CD4-positive, alpha-beta memory T cell (primary cell): ENCODE results near the gene SULT1C4. TPM values are rescaled to one million over a fixed set of nuclear protein-coding genes. Genes with fewer than 3 reads are reported as not detected.

ENCODE experiments used
- CTCF ChIA-PET: fragments of 350-600 bp; sonication (Branson Sonifier 250); formaldehyde crosslinking; loops from one replicate; lab custom pipeline; 2021; ENCODE audit warnings: inconsistent platforms; ENCODE audit not compliant: partially characterized antibody; lab: Charles Lee
- POLR2A ChIA-PET: fragments of 350-600 bp; sonication (Branson Sonifier 250); formaldehyde crosslinking; loops from one replicate; lab custom pipeline; 2021; ENCODE audit not compliant: partially characterized antibody; lab: Charles Lee
- DNase-seq, 5 donors: peaks; one replicate each; pipeline versions ENCODE4 v3.0.0 to v3.0.0-alpha.2; 2020 to 2022; ENCODE audit warnings: mixed read lengths in 1 of 5
- H3K27ac ChIP-seq: one replicate; pipeline ENCODE4 v1.7.0; 2013; ENCODE audit warnings: low read depth, low read length
- H3K27me3 ChIP-seq: 2 replicates; pipeline ENCODE4 v1.7.0; 2013; ENCODE audit warnings: mild to moderate bottlenecking, low read length, moderate library complexity; ENCODE audit not compliant: insufficient read depth
- H3K36me3 ChIP-seq: 2 replicates; pipeline ENCODE4 v1.7.0; 2013; ENCODE audit warnings: mild to moderate bottlenecking, low read length, moderate library complexity; ENCODE audit not compliant: insufficient read depth
- H3K4me1 ChIP-seq: 2 replicates; pipeline ENCODE4 v1.7.0; 2013; ENCODE audit warnings: mild to moderate bottlenecking, low read length, moderate library complexity; ENCODE audit not compliant: insufficient read depth
- H3K4me3 ChIP-seq, 2 donors: one replicate each; pipeline ENCODE4 v1.7.0; 2013; ENCODE audit warnings: low read length in 2 of 2, mild to moderate bottlenecking in 1 of 2
- H3K9me3 ChIP-seq, 2 donors: one replicate each; pipeline ENCODE4 v1.7.0; 2013; ENCODE audit warnings: low read length in 2 of 2, control low read depth in 1 of 2; ENCODE audit not compliant: control insufficient read depth in 1 of 2
- H3K27ac Mint-ChIP-seq, 7 donors: one replicate each; pipeline ENCODE4 v1.8.0; 2020 to 2021; ENCODE audit warnings: mixed read lengths in 7 of 7, mild to moderate bottlenecking in 6 of 7, inconsistent platforms in 3 of 7, moderate library complexity in 3 of 7
- H3K27me3 Mint-ChIP-seq, 2 donors: one replicate each; pipeline ENCODE4 v1.8.0; 2020 to 2021; ENCODE audit warnings: mixed read lengths in 2 of 2
- H3K36me3 Mint-ChIP-seq, 2 donors: one replicate each; pipeline ENCODE4 v1.8.0; 2020 to 2021; ENCODE audit warnings: mixed read lengths in 2 of 2, inconsistent platforms in 1 of 2, mild to moderate bottlenecking in 1 of 2
- H3K4me1 Mint-ChIP-seq, 4 donors: one replicate each; pipeline ENCODE4 v1.8.0; 2020 to 2021; ENCODE audit warnings: mixed read lengths in 4 of 4, mild to moderate bottlenecking in 1 of 4
- H3K4me3 Mint-ChIP-seq, 8 donors: one replicate each; pipeline ENCODE4 v1.8.0; 2020 to 2021; ENCODE audit warnings: mixed read lengths in 8 of 8, mild to moderate bottlenecking in 7 of 8, moderate library complexity in 6 of 8, inconsistent platforms in 3 of 8
- H3K9me3 Mint-ChIP-seq, 8 donors: one replicate each; pipeline ENCODE4 v1.8.0; 2020 to 2021; ENCODE audit warnings: mixed read lengths in 8 of 8, mild to moderate bottlenecking in 5 of 8, inconsistent platforms in 3 of 8, moderate library complexity in 1 of 8
- intact Hi-C: fragments of 100-400 bp; cut with micrococcal nuclease; formaldehyde crosslinking; loops from one replicate; pipeline ENCODE4 v1.15.1; 2023
- polyA plus RNA-seq, 2 donors: library from polyadenylated mRNA; unstranded; fragments of 300-500 nt; fragmentation: Illumina TruSeq; gene quantifications; one replicate each; pipeline ENCODE4 v1.2.3, GENCODE V29; 2021
- total RNA-seq, 2 experiments: library from RNA; stranded (reverse); gene quantifications; one replicate each; pipeline ENCODE4 v1.2.3, GENCODE V29; 2021

SULT1C4 gene
- total and polyA plus RNA-seq, 4 experiments from 2014 or later = not detected

- peaks cover 0 to 13% of the 10 kb centered on the region in 2 donors for H3K27me3 Mint-ChIP-seq
- intact Hi-C loops = no loop called here
- H3K4me3 ChIP-seq = no peak overlapping the region
These were observed 36.6 kb downstream of the SULT1C4 start for GRCh38 chr2:108414256-108414876.

GRCh38 chr2:108414945-108415344 is 37.2 kb downstream of the SULT1C4 start:
- Mint-ChIP-seq H3K4me3 (no peak overlapping the region), H3K27ac (no peak overlapping the region), H3K27me3 (peaks cover 0 to 10% of the 10 kb centered on the region in 2 donors), H3K9me3 (no peaks in the 10 kb centered on the region), H3K36me3 (no peaks in the 10 kb centered on the region), H3K4me1 (no peaks in the 10 kb centered on the region)
- intact Hi-C loops = no loop called here
- Histone ChIP-seq H3K36me3 (no peaks in the 10 kb centered on the region), H3K9me3 (no peaks in the 10 kb centered on the region), H3K4me3 (no peak overlapping the region), H3K27me3 (no peaks in the 10 kb centered on the region), H3K4me1 (no peaks in the 10 kb centered on the region), H3K27ac (no peak overlapping the region)
- ChIA-PET POLR2A (no interaction called here), CTCF (no interaction called here)
- no peak for DNase-seq

More at GRCh38 chr2:108414256-108414876, 36.6 kb downstream of the SULT1C4 start:
- Mint-ChIP-seq H3K4me3 (no peak overlapping the region), H3K4me1 (no peaks in the 10 kb centered on the region), H3K9me3 (peaks cover 0 to 2% (median 0%) of the 10 kb centered on the region in 8 donors), H3K27ac (no peak overlapping the region), H3K36me3 (no peaks in the 10 kb centered on the region)
- no peak for DNase-seq
- no peaks in the 10 kb centered on the region for H3K27me3 ChIP-seq
- H3K36me3 ChIP-seq = no peaks in the 10 kb centered on the region
- ChIA-PET POLR2A (no interaction called here), CTCF (no interaction called here)
- H3K9me3 ChIP-seq = no peaks in the 10 kb centered on the region
- no peaks in the 10 kb centered on the region for H3K4me1 ChIP-seq
- H3K27ac ChIP-seq = no peak overlapping the region

- CTCF ChIA-PET = interaction anchor here (1.8 kb wide), 1 partner anchor 167 kb away, joined by 7 read pairs; no protein-coding TSS in a partner anchor
- Histone ChIP-seq H3K27ac (no peak overlapping the region), H3K4me1 (no peaks in the 10 kb centered on the region), H3K4me3 (no peak overlapping the region), H3K9me3 (no peaks in the 10 kb centered on the region), H3K27me3 (no peaks in the 10 kb centered on the region), H3K36me3 (no peaks in the 10 kb centered on the region)
- Mint-ChIP-seq H3K4me1 (no peaks in the 10 kb centered on the region), H3K27me3 (peaks cover 0 to 7% of the 10 kb centered on the region in 2 donors), H3K9me3 (no peaks in the 10 kb centered on the region), H3K36me3 (no peaks in the 10 kb centered on the region), H3K4me3 (no peak overlapping the region), H3K27ac (no peak overlapping the region)
- intact Hi-C loops = loop anchor here (1.0 kb wide), 1 partner anchor 167 kb away; no protein-coding TSS in a partner anchor
- DNase-seq = no peak
- POLR2A ChIA-PET = no interaction called here
These were observed 39.5 kb downstream of the SULT1C4 start for GRCh38 chr2:108417254-108417653.

GRCh38 chr2:108418416-108418815 is 40.7 kb downstream of the SULT1C4 start:
- no peaks in the 10 kb centered on the region for H3K9me3 Mint-ChIP-seq
- no peak overlapping the region for H3K4me3 Mint-ChIP-seq
- H3K27me3 ChIP-seq = no peaks in the 10 kb centered on the region
- H3K27ac ChIP-seq = no peak overlapping the region
- CTCF ChIA-PET = interaction anchor here (1.1 to 1.8 kb wide), 2 partner anchors 166 to 168 kb away, joined by 4 to 7 read pairs; no protein-coding TSS in a partner anchor
- H3K36me3 ChIP-seq = no peaks in the 10 kb centered on the region
- H3K4me1 Mint-ChIP-seq = no peaks in the 10 kb centered on the region
- no peak for DNase-seq
- POLR2A ChIA-PET = no interaction called here
- H3K9me3 ChIP-seq = no peaks in the 10 kb centered on the region
- H3K36me3 Mint-ChIP-seq = no peaks in the 10 kb centered on the region
- no peak overlapping the region for H3K4me3 ChIP-seq
- no peaks in the 10 kb centered on the region for H3K4me1 ChIP-seq
- H3K27ac Mint-ChIP-seq = no peak overlapping the region
- intact Hi-C loops = no loop called here
- peaks cover 4 to 16% of the 10 kb centered on the region in 2 donors for H3K27me3 Mint-ChIP-seq

- Histone ChIP-seq H3K27ac (no peak overlapping the region), H3K4me3 (no peak overlapping the region), H3K9me3 (no peaks in the 10 kb centered on the region), H3K36me3 (no peaks in the 10 kb centered on the region), H3K27me3 (no peaks in the 10 kb centered on the region), H3K4me1 (no peaks in the 10 kb centered on the region)
- POLR2A ChIA-PET = no interaction called here
- no peak overlapping the region for H3K27ac Mint-ChIP-seq
- no peak overlapping the region for H3K4me3 Mint-ChIP-seq
- H3K9me3 Mint-ChIP-seq = peaks cover 0 to 2% (median 0%) of the 10 kb centered on the region in 8 donors
- H3K4me1 Mint-ChIP-seq = no peaks in the 10 kb centered on the region
- no peak for DNase-seq
- no peaks in the 10 kb centered on the region for H3K36me3 Mint-ChIP-seq
- H3K27me3 Mint-ChIP-seq = peaks cover 16 to 25% of the 10 kb centered on the region in 2 donors
- CTCF ChIA-PET = no interaction called here
- intact Hi-C loops = no loop called here
These were observed 45.3 kb downstream of the SULT1C4 start for GRCh38 chr2:108423067-108423466.

GRCh38 chr2:108423502-108424251 is 45.9 kb downstream of the SULT1C4 start:
- no peaks in the 10 kb centered on the region for H3K27me3 ChIP-seq
- CTCF ChIA-PET = no interaction called here
- no peak for DNase-seq
- no peaks in the 10 kb centered on the region for H3K4me1 ChIP-seq
- H3K9me3 Mint-ChIP-seq = peaks cover 0 to 2% (median 0%) of the 10 kb centered on the region in 8 donors
- H3K9me3 ChIP-seq = no peaks in the 10 kb centered on the region
- no peaks in the 10 kb centered on the region for H3K36me3 Mint-ChIP-seq
- H3K27ac Mint-ChIP-seq = no peak overlapping the region
- POLR2A ChIA-PET = no interaction called here
- H3K27me3 Mint-ChIP-seq = peaks cover 16 to 25% of the 10 kb centered on the region in 2 donors
- no peak overlapping the region for H3K4me3 Mint-ChIP-seq
- intact Hi-C loops = no loop called here
- no peak overlapping the region for H3K4me3 ChIP-seq
- H3K27ac ChIP-seq = no peak overlapping the region
- H3K36me3 ChIP-seq = no peaks in the 10 kb centered on the region
- H3K4me1 Mint-ChIP-seq = no peaks in the 10 kb centered on the region

GRCh38 chr2:108428286-108429009 is 50.7 kb downstream of the SULT1C4 start:
- H3K27me3 Mint-ChIP-seq = peaks cover 11 to 17% of the 10 kb centered on the region in 2 donors

More at GRCh38 chr2:108428286-108429009, 50.7 kb downstream of the SULT1C4 start:
- intact Hi-C loops = no loop called here
- Mint-ChIP-seq H3K4me3 (no peak overlapping the region), H3K4me1 (no peaks in the 10 kb centered on the region), H3K9me3 (peaks cover 0 to 6% (median 0%) of the 10 kb centered on the region in 8 donors), H3K36me3 (no peaks in the 10 kb centered on the region), H3K27ac (no peak overlapping the region)
- H3K4me1 ChIP-seq = no peaks in the 10 kb centered on the region
- POLR2A ChIA-PET = no interaction called here
- no peak overlapping the region for H3K4me3 ChIP-seq
- H3K27me3 ChIP-seq = no peaks in the 10 kb centered on the region
- no peaks in the 10 kb centered on the region for H3K9me3 ChIP-seq
- CTCF ChIA-PET = no interaction called here
- no peak overlapping the region for H3K27ac ChIP-seq
- H3K36me3 ChIP-seq = no peaks in the 10 kb centered on the region
- no peak for DNase-seq
